Stimulated activated naive B cell treated with anti-CD40 and anti-IgM and Interleukin-4, amounts not matched to agents 10 μg/mL and 1 μg/mL and 100 μg/mL, for 72 hours (primary cell): ENCODE results near the gene COMMD4.
"Not testable (repeated sequence)": the region's sequence is repeated elsewhere in the genome, so short reads cannot be mapped to it uniquely, and the experiment has no call there.

Source experiments
- ATAC-seq, 2 donors: fragments of 150-1000 bp; cut with Tn5 transposase; replicated peaks; 2 replicates each; pipeline ENCODE4 v1.10.0; 2021; ENCODE audit warnings: moderate library complexity in 1 of 2
- DNase-seq: peaks from one replicate; pipeline ENCODE4 v3.0.0; 2021
- H3K27ac Mint-ChIP-seq: one replicate; pipeline ENCODE4 v1.8.0; 2022; ENCODE audit warnings: mild to moderate bottlenecking, mixed read lengths
- H3K27me3 Mint-ChIP-seq, 2 donors: one replicate each; pipeline ENCODE4 v1.8.0; 2022; ENCODE audit warnings: mixed read lengths in 2 of 2
- H3K36me3 Mint-ChIP-seq, 2 donors: one replicate each; pipeline ENCODE4 v1.8.0; 2022; ENCODE audit warnings: mixed read lengths in 2 of 2, mild to moderate bottlenecking in 1 of 2
- H3K4me1 Mint-ChIP-seq, 2 donors: one replicate each; pipeline ENCODE4 v1.8.0; 2022; ENCODE audit warnings: mixed read lengths in 2 of 2, mild to moderate bottlenecking in 1 of 2
- H3K4me3 Mint-ChIP-seq, 2 donors: one replicate each; pipeline ENCODE4 v1.8.0; 2022; ENCODE audit warnings: mild to moderate bottlenecking in 2 of 2, mixed read lengths in 2 of 2, moderate library complexity in 1 of 2
- H3K9me3 Mint-ChIP-seq, 2 donors: one replicate each; pipeline ENCODE4 v1.8.0; 2022; ENCODE audit warnings: mixed read lengths in 2 of 2, mild to moderate bottlenecking in 1 of 2

COMMD4 gene

DNA sequence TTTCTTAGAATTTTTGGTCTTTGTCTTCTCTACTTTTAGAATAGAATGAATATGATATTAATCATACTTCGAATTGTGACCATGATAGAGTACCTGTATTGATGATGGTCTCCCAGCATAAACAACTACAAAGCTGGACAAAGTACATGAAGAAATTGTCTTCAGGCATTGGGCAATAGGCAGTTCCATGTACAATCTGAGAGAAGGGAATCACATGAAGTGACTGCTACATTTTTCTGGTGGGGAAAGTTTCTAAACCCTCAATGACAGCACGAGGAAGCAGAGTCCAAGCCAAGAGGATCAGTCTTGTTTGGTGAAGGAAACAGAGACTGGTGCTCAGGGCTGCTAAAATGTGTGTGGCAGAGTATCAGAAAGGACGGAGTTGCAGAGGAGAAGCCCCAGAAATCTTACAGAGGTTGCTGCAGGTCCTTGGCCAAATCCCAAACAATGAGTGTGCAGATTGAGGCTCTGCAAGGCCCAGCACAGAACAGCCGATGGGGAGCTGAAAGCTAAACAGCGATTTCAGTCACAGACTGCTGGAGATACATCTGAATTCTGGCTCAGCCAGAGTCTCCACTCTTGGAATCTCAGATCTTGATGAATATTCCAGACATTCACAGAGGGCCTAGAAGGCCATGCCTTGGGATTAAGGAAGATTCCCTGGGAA lies 16.5 kb upstream of the COMMD4 start:
- not testable (repeated sequence) for H3K4me3 Mint-ChIP-seq, H3K9me3 Mint-ChIP-seq, DNase-seq, H3K4me1 Mint-ChIP-seq, H3K27ac Mint-ChIP-seq, ATAC-seq, H3K36me3 Mint-ChIP-seq, H3K27me3 Mint-ChIP-seq

- Mint-ChIP-seq H3K4me1 (no peaks in the 10 kb centered on the region), H3K27me3 (peaks cover 4 to 5% of the 10 kb centered on the region in 2 donors), H3K27ac (no peak overlapping the region), H3K4me3 (no peak overlapping the region), H3K36me3 (no peaks in the 10 kb centered on the region), H3K9me3 (no peaks in the 10 kb centered on the region)
- no peak for DNase-seq
- no peak for ATAC-seq
Measured at GRCh38 chr15:75321711-75322110, 14.2 kb upstream of the COMMD4 start.

GRCh38 chr15:75325922-75326321 lies 9.9 kb upstream of the COMMD4 start:
- no peak for ATAC-seq
- Mint-ChIP-seq H3K36me3 (no peaks in the 10 kb centered on the region), H3K9me3 (no peaks in the 10 kb centered on the region), H3K27ac (no peak overlapping the region), H3K4me1 (no peaks in the 10 kb centered on the region), H3K27me3 (peaks cover 10% of the 10 kb centered on the region in 2 donors), H3K4me3 (no peak overlapping the region)
- DNase-seq = no peak

DNA sequence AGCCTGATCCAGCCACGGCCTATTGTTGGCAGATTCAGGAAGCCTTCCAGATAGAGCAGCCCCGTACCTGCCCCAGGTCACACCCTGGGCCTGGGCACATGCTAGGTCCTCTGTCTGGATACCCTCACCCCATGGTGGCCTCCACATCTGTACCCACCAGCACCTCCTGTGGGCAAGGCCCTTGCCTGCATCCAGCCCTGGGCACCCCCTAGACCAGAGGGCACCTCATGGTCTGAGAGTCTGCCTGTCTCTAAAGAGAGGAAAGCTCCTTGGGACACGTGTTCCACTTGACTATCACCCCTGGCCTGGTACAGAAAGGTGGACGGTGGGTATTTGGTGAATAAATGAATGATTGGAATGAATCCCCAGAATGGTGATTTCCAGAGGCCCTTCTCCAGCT lies 8.9 kb upstream of the COMMD4 start:
- H3K4me1 Mint-ChIP-seq = no peaks in the 10 kb centered on the region
- peaks cover 8 to 9% of the 10 kb centered on the region in 2 donors for H3K27me3 Mint-ChIP-seq
- no peak overlapping the region for H3K4me3 Mint-ChIP-seq
- ATAC-seq = no peak
- H3K36me3 Mint-ChIP-seq = no peaks in the 10 kb centered on the region
- H3K9me3 Mint-ChIP-seq = no peaks in the 10 kb centered on the region
- DNase-seq = no peak
- H3K27ac Mint-ChIP-seq = no peak overlapping the region

GRCh38 chr15:75327491-75327890 lies 8.4 kb upstream of the COMMD4 start:
- Mint-ChIP-seq H3K4me1 (no peaks in the 10 kb centered on the region), H3K27ac (no peak overlapping the region), H3K9me3 (no peaks in the 10 kb centered on the region), H3K27me3 (peaks cover 9 to 12% of the 10 kb centered on the region in 2 donors), H3K4me3 (no peak overlapping the region), H3K36me3 (no peaks in the 10 kb centered on the region)
- DNase-seq (no peak), ATAC-seq (no peak)

DNA sequence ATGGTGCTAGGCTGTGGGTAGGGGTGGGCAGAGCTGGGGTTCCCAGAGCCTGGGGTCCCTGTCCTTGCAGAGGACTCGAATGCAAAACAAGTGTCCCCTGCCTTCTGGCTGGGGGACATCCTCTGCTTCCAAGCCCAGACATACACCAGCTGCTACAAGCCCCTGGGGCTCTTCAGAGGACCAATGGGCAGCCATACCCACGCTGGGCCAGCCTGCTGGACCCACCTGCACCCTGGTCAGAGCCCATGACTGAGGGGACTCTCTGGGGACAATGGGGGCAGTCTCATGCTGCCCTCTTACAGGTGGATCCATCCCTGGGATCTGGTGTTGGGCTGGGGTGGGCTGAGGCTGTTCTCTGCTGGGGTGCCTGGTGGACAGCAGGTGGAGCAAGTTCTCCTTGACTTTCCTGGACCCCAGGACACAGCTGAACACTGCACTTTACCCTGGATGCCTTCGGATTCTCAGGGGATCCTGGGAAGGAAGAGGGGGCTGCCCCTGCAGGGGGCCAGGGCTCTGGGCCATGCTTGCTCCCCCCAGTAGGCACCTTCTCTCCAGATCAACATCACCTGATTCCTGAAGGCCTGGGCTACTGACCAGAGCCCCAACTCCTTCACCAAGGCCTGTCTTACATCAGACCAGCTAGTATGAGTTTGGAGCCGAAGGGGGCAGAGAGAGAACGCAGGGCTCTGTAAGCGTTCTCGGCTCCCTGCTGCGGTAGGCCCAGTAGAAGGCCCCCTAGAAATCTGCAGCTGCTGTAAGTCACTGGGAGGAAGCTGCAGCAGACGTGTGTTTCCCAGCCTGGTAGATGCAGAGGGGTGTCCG lies 7.2 kb upstream of the COMMD4 start:
- Mint-ChIP-seq H3K4me1 (no peaks in the 10 kb centered on the region), H3K9me3 (no peaks in the 10 kb centered on the region), H3K36me3 (no peaks in the 10 kb centered on the region), H3K27ac (no peak overlapping the region), H3K4me3 (no peak overlapping the region), H3K27me3 (peaks cover 9 to 12% of the 10 kb centered on the region in 2 donors)
- no peak for ATAC-seq
- DNase-seq = no peak

GRCh38 chr15:75329571-75329970 lies 6.3 kb upstream of the COMMD4 start:
- Mint-ChIP-seq H3K27ac (no peak overlapping the region), H3K4me1 (no peaks in the 10 kb centered on the region), H3K4me3 (no peak overlapping the region), H3K9me3 (no peaks in the 10 kb centered on the region), H3K27me3 (peaks cover 9 to 12% of the 10 kb centered on the region in 2 donors), H3K36me3 (no peaks in the 10 kb centered on the region)
- no peak for ATAC-seq
- no peak for DNase-seq

DNA sequence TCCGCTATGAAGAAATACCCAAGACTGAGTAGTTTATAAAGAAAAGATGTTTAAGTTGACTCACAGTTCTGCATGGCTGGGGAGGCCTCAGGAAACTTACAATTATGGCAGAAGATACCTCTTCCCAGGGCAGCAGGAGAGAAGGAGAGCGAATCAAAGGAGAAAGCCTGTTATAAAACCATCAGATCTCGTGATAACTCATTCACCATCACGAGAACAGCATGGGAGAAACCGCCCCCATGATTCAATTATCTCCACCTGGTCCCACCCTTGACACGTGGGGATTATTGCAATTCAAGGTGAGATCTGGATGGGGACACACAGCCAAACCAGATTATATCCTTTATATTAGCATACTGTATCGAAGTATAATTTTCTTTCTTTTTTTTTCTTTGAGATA lies 3.8 kb upstream of the COMMD4 start:
- H3K4me1 Mint-ChIP-seq = peaks cover 9 to 21% of the 10 kb centered on the region in 2 donors
- not testable (repeated sequence) for DNase-seq, ATAC-seq, H3K36me3 Mint-ChIP-seq, H3K9me3 Mint-ChIP-seq, H3K4me3 Mint-ChIP-seq, H3K27ac Mint-ChIP-seq
- peaks cover 9 to 12% of the 10 kb centered on the region in 2 donors for H3K27me3 Mint-ChIP-seq

- H3K4me1 Mint-ChIP-seq = peaks cover 10 to 28% of the 10 kb centered on the region in 2 donors
- not testable (repeated sequence) for DNase-seq, H3K36me3 Mint-ChIP-seq, H3K27me3 Mint-ChIP-seq, H3K27ac Mint-ChIP-seq, H3K9me3 Mint-ChIP-seq, H3K4me3 Mint-ChIP-seq
- peak in 1 of 2 donors; percentile 24 for ATAC-seq
Measured at GRCh38 chr15:75333654-75334419, 2.0 kb upstream of the COMMD4 start.

- Mint-ChIP-seq H3K9me3 (no peaks in the 10 kb centered on the region), H3K27me3 (peaks cover 4 to 5% of the 10 kb centered on the region in 2 donors), H3K4me3 (peak overlapping the region; percentile 97 to 99), H3K4me1 (peaks cover 13 to 28% of the 10 kb centered on the region in 2 donors), H3K27ac (no peak overlapping the region), H3K36me3 (peaks cover 9 to 15% of the 10 kb centered on the region in 2 donors)
- ATAC-seq (no peak), DNase-seq (no peak)
Measured at GRCh38 chr15:75335313-75335704, 554 bp upstream of the COMMD4 start.

GRCh38 chr15:75338661-75339240 lies 2.9 kb downstream of the COMMD4 start:
- Mint-ChIP-seq H3K27me3 (no peaks in the 10 kb centered on the region), H3K9me3 (no peaks in the 10 kb centered on the region), H3K4me3 (no peak overlapping the region), H3K27ac (no peak overlapping the region), H3K36me3 (peaks cover 20 to 25% of the 10 kb centered on the region in 2 donors), H3K4me1 (peaks cover 13 to 34% of the 10 kb centered on the region in 2 donors)
- ATAC-seq = no peak
- no peak for DNase-seq

DNA sequence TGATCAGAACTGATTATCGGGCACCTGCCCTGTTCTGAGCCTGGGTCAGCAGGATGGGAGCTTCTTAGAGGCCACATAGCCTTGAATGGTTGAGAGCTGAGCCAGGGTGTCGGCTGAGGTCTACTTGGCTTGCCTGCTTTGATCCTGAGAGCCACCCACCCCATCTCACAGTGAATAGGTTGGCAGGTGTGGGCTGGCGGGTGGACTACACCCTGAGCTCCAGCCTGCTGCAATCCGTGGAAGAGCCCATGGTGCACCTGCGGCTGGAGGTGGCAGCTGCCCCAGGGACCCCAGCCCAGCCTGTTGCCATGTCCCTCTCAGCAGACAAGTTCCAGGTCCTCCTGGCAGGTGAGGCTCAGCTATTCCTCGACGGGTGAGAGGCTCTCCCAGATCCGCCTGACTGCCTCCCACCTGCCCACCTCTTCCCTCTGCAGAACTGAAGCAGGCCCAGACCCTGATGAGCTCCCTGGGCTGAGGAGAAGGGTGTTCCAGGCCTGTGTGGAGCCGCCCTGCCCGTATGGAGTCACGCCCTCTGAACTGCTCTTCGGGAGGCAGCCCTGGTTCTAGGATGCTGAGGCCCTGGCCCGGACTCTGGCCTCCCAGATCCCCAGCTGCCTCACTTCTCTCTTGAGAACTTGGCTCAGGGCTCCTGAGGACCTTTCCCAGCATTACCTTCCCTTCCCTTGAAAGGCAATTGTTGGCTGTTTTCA lies 3.8 kb downstream of the COMMD4 start:
- Mint-ChIP-seq H3K27me3 (no peaks in the 10 kb centered on the region), H3K36me3 (peaks cover 20 to 25% of the 10 kb centered on the region in 2 donors), H3K9me3 (no peaks in the 10 kb centered on the region), H3K4me3 (no peak overlapping the region), H3K27ac (no peak overlapping the region), H3K4me1 (peaks cover 13 to 34% of the 10 kb centered on the region in 2 donors)
- DNase-seq = no peak
- no peak for ATAC-seq

DNA sequence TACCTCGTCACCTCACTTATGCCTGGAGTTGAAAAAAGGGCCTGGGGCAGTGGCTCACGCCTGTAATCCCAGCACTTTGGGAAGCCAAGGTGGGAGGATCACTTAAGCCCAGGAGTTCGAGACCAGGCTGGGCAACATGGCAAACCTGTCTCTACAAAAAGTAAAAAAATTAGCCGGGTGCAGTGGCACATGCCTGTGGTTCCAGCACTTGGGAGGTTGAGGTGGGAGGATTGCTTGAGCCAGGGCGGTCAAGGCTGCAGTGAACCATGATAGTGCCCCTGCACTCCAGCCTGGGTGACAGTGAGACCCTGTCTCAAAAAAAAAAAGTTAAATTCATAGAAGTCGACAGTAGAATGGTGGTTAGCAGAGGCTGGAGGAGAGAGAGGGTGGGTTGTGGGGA lies 6.4 kb downstream of the COMMD4 start:
- H3K27me3 Mint-ChIP-seq = no peaks in the 10 kb centered on the region
- no peak overlapping the region for H3K4me3 Mint-ChIP-seq
- ATAC-seq = no peak

DNA sequence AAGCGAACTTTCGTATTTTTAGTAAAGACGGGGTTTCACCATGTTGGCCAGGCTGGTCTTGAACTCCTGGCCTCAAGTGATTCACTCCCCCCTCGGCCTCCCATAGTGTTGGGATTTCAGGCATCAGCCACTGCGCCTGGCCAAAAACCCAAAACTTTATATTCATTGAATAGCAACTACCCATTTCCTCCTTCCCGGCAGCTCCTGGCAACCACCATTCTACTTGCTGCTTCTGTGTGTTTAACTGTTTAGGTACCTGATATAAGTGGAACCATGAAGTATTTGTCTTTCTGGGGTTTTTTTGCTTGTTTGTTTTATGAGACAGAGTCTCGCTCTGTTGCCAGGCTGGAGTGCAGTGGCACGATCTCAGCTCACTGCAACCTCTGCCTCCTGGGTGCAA lies 8.1 kb downstream of the COMMD4 start:
- H3K4me3 Mint-ChIP-seq, ATAC-seq, H3K9me3 Mint-ChIP-seq, DNase-seq, H3K27me3 Mint-ChIP-seq: not testable (repeated sequence)
- Mint-ChIP-seq H3K4me1 (peaks cover 17 to 29% of the 10 kb centered on the region in 2 donors), H3K36me3 (peaks cover 22 to 27% of the 10 kb centered on the region in 2 donors), H3K27ac (peak overlapping the region; percentile 5)

More for the DNA sequence above, 6.4 kb downstream of the COMMD4 start:
- Mint-ChIP-seq H3K36me3 (peaks cover 20 to 25% of the 10 kb centered on the region in 2 donors), H3K9me3 (no peaks in the 10 kb centered on the region), H3K4me1 (peaks cover 11 to 20% of the 10 kb centered on the region in 2 donors), H3K27ac (no peak overlapping the region)
- DNase-seq = no peak
